K562 (cell line): ENCODE data around the gene ACSF2.

Experiments
- ATF4 ChIP-seq: fragments of 450-650 bp; formaldehyde crosslinking; IDR thresholded peaks from 2 replicates; pipeline ENCODE4 v1.4.0; 2022; ENCODE audit warnings: mild to moderate bottlenecking, moderate library complexity
- CGGBP1 ChIP-seq: fragments of 250-450 bp; sonication (Bioruptor Pico); IDR thresholded peaks from 2 replicates; pipeline ENCODE4 v1.9.0; 2021; ENCODE audit warnings: mild to moderate bottlenecking
- ETV5 ChIP-seq: sonication (generic); formaldehyde crosslinking; IDR thresholded peaks from 2 replicates; pipeline ENCODE4 v1.4.0; 2020; ENCODE audit warnings: low read depth, mild to moderate bottlenecking, missing genetic modification reagents
- FOXM1 ChIP-seq, 2 experiments: fragments of 450-650 bp in 1 of 2; sonication (generic) in 1 of 2; formaldehyde crosslinking in 1 of 2; IDR thresholded peaks; 2 replicates each; pipeline versions ENCODE4 v1.6.1 to v1.9.0; 2017 to 2022; ENCODE audit warnings: low read depth in 2 of 2, mild to moderate bottlenecking in 2 of 2, missing genetic modification reagents in 1 of 2, moderate library complexity in 1 of 2
- HMGXB4 ChIP-seq: sonication (generic); formaldehyde crosslinking; IDR thresholded peaks from 2 replicates; pipeline ENCODE4 v1.8.1; 2023; ENCODE audit warnings: mild to moderate bottlenecking, missing genetic modification reagents

GRCh38 chr17:50523208-50523607 is 97.2 kb downstream of the ACSF2 start:
- TF ChIP-seq HMGXB4 (no peak), FOXM1 (IDR thresholded peaks at IDR 0.05; ENCODE audit: low read depth) (no peak), FOXM1 (CRISPR knock-in tag; IDR thresholded peaks at IDR 0.05; ENCODE audit: low read depth) (no peak), CGGBP1 (CRISPR knock-in tag) (no peak), ATF4 (CRISPR knock-in tag) (no peak), ETV5 (CRISPR knock-in tag) (no peak)
